ENCODE data around the gene ALPI. TPM values are rescaled to one million over a fixed set of nuclear protein-coding genes. Genes with fewer than 3 reads are reported as not detected.
A peak's percentile ranks its signal among the peaks of the same experiment; 100 is the strongest.
"Not testable (repeated sequence)": the region's sequence is repeated elsewhere in the genome, so short reads cannot be mapped to it uniquely, and the experiment has no call there.

Gene ALPI
- polyA plus RNA-seq, 2 donors = not detected

DNA sequence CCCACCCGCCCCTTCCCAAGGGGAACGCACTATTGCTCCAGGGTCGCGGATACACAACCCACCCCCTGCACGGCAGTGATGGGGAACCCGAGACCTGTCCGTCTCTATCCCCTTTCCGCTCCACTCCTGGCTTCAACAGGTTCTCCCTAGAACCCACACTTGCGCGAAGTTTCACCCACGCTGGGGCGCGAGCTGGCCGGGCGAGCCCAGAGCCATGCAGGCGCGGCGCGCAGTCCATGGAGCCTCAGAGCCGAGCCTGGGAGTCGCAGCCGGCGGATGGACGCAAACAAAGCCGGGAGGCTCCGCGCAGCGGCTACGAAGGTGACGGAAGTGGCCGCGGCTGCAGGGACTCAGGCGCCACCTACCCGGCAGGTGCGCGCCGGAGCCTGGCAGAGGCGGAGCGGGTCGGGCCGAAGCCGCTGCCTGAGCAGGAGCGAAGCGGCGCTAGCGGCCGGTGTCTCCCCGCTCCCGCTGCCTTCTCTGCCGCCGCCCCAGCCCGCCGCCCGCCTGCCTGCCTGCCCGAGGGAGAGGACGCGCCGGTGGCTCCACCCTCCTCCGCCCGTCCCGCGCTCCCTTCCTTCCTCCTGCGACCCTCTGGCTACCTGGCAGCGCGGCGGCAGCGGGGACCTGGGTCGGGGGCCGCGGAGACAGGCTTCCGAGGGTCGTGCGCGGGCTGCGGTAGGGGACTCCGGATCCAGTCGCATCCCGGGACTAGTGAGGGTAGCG lies 35.3 kb upstream of the ALPI start:
- peak overlapping the region; percentile 3 to 28 for H3K4me3 ChIP-seq (ENCODE audit: low read depth in 1 of 2, low read length in 2 of 2)

GRCh38 chr2:232421189-232421785 lies 34.7 kb upstream of the ALPI start:
- Histone ChIP-seq H3K36me3 (ENCODE audit: control insufficient read depth in 2 of 2, insufficient read depth in 2 of 2, low read length in 1 of 2) (no peaks in the 10 kb centered on the region), H3K27ac (ENCODE audit: low read depth in 2 of 2, low read length in 1 of 2) (no peak overlapping the region), H3K4me1 (ENCODE audit: control insufficient read depth in 2 of 2, insufficient read depth in 2 of 2, low read length in 1 of 2) (peaks cover 15 to 22% of the 10 kb centered on the region in 2 donors), H3K9me3 (ENCODE audit: control insufficient read depth in 2 of 2, insufficient read depth in 1 of 2, low read depth in 1 of 2, low read length in 1 of 2) (peaks cover 0 to 4% of the 10 kb centered on the region in 2 donors), H3K27me3 (ENCODE audit: control insufficient read depth in 1 of 2, insufficient read depth in 2 of 2, low read length in 2 of 2) (peaks cover 7 to 18% of the 10 kb centered on the region in 2 donors), H3K4me3 (ENCODE audit: low read depth in 1 of 2, low read length in 2 of 2) (peak overlapping the region; percentile 3 to 28)
- 24 to 25% methylated on average over 22 of the region's 22 CpGs for WGBS, 2 donors

More for the DNA sequence above, 35.3 kb upstream of the ALPI start:
- H3K27ac ChIP-seq (ENCODE audit: low read depth in 2 of 2, low read length in 1 of 2) = no peak overlapping the region
- 1 to 2% methylated on average over 57 to 79 of the region's 79 CpGs for WGBS, 2 donors
- H3K4me1 ChIP-seq (ENCODE audit: control insufficient read depth in 2 of 2, insufficient read depth in 2 of 2, low read length in 1 of 2) = peaks cover 15 to 22% of the 10 kb centered on the region in 2 donors
- peaks cover 0 to 4% of the 10 kb centered on the region in 2 donors for H3K9me3 ChIP-seq (ENCODE audit: control insufficient read depth in 2 of 2, insufficient read depth in 1 of 2, low read depth in 1 of 2, low read length in 1 of 2)
- H3K36me3 ChIP-seq (ENCODE audit: control insufficient read depth in 2 of 2, insufficient read depth in 2 of 2, low read length in 1 of 2) = no peaks in the 10 kb centered on the region
- peaks cover 7 to 18% of the 10 kb centered on the region in 2 donors for H3K27me3 ChIP-seq (ENCODE audit: control insufficient read depth in 1 of 2, insufficient read depth in 2 of 2, low read length in 2 of 2)

GRCh38 chr2:232422051-232422450 lies 33.9 kb upstream of the ALPI start:
- H3K4me3 ChIP-seq (ENCODE audit: low read depth in 1 of 2, low read length in 2 of 2) = no peak overlapping the region
- peaks cover 0 to 4% of the 10 kb centered on the region in 2 donors for H3K9me3 ChIP-seq (ENCODE audit: control insufficient read depth in 2 of 2, insufficient read depth in 1 of 2, low read depth in 1 of 2, low read length in 1 of 2)
- 90 to 93% methylated on average over 10 of the region's 10 CpGs for WGBS, 2 donors
- H3K27ac ChIP-seq (ENCODE audit: low read depth in 2 of 2, low read length in 1 of 2) = no peak overlapping the region
- H3K36me3 ChIP-seq (ENCODE audit: control insufficient read depth in 2 of 2, insufficient read depth in 2 of 2, low read length in 1 of 2) = no peaks in the 10 kb centered on the region
- peaks cover 15 to 22% of the 10 kb centered on the region in 2 donors for H3K4me1 ChIP-seq (ENCODE audit: control insufficient read depth in 2 of 2, insufficient read depth in 2 of 2, low read length in 1 of 2)
- H3K27me3 ChIP-seq (ENCODE audit: control insufficient read depth in 1 of 2, insufficient read depth in 2 of 2, low read length in 2 of 2) = peaks cover 7 to 18% of the 10 kb centered on the region in 2 donors

- peaks cover 15 to 22% of the 10 kb centered on the region in 2 donors for H3K4me1 ChIP-seq (ENCODE audit: control insufficient read depth in 2 of 2, insufficient read depth in 2 of 2, low read length in 1 of 2)
- peaks cover 9 to 18% of the 10 kb centered on the region in 2 donors for H3K27me3 ChIP-seq (ENCODE audit: control insufficient read depth in 1 of 2, insufficient read depth in 2 of 2, low read length in 2 of 2)
- 42 to 47% methylated on average over 3 of the region's 3 CpGs for WGBS, 2 donors
- H3K27ac ChIP-seq (ENCODE audit: low read depth in 2 of 2, low read length in 1 of 2); H3K36me3 ChIP-seq (ENCODE audit: control insufficient read depth in 2 of 2, insufficient read depth in 2 of 2, low read length in 1 of 2); H3K4me3 ChIP-seq (ENCODE audit: low read depth in 1 of 2, low read length in 2 of 2); H3K9me3 ChIP-seq (ENCODE audit: control insufficient read depth in 2 of 2, insufficient read depth in 1 of 2, low read depth in 1 of 2, low read length in 1 of 2): not testable (repeated sequence)
Observed at GRCh38 chr2:232422996-232423395, 33.0 kb upstream of the ALPI start.

- Histone ChIP-seq H3K4me1 (ENCODE audit: control insufficient read depth in 2 of 2, insufficient read depth in 2 of 2, low read length in 1 of 2) (peaks cover 15 to 22% of the 10 kb centered on the region in 2 donors), H3K27me3 (ENCODE audit: control insufficient read depth in 1 of 2, insufficient read depth in 2 of 2, low read length in 2 of 2) (peaks cover 9 to 18% of the 10 kb centered on the region in 2 donors)
- 39 to 41% methylated on average over 6 to 7 of the region's 7 CpGs for WGBS, 2 donors
- H3K36me3 ChIP-seq (ENCODE audit: control insufficient read depth in 2 of 2, insufficient read depth in 2 of 2, low read length in 1 of 2); H3K9me3 ChIP-seq (ENCODE audit: control insufficient read depth in 2 of 2, insufficient read depth in 1 of 2, low read depth in 1 of 2, low read length in 1 of 2); H3K4me3 ChIP-seq (ENCODE audit: low read depth in 1 of 2, low read length in 2 of 2); H3K27ac ChIP-seq (ENCODE audit: low read depth in 2 of 2, low read length in 1 of 2): not testable (repeated sequence)
Observed at GRCh38 chr2:232423407-232423806, 32.5 kb upstream of the ALPI start.

DNA sequence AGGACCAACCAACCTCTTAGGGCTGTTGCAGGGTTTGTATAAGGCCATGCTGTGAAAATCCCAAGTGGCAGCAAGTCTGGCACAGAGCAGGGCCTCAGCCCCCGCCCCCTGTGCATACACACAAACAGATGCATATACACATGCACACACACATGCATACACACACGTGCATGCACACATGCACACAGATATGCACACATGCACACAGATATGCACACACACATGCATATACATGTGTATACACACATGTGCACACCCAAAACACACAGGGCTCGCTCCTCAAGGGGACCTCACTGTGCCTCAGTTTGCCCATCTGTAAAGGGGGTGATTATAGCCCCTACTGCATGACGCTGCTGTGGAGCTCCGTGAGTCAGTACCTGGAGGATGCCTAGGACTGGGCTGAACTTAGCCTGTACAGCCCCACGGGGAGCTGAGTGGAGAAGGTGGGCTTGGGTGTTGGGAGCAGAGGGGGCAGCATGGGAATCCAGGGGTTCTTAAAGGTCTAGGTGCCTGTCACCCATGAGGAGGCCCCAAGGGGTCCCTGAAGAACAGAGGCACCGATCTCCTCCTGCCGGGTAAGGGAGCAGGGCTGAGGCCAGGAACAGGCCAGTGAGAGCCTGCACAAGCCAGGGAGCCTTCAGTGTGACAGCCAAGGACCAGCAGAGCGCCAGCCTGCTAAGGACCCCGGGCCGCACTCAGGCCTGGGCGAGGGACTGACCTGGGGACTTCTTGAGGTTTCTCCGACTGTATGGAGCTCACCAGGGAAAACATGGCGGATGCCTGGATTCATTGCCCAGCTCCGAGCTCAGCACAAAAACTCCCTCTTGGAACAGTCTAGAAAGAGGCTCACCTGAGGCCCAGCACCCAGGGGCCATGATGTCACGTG lies 24.0 kb upstream of the ALPI start:
- H3K36me3 ChIP-seq (ENCODE audit: control insufficient read depth in 2 of 2, insufficient read depth in 2 of 2, low read length in 1 of 2) = no peaks in the 10 kb centered on the region
- H3K27ac ChIP-seq (ENCODE audit: low read depth in 2 of 2, low read length in 1 of 2) = no peak overlapping the region
- H3K27me3 ChIP-seq (ENCODE audit: control insufficient read depth in 1 of 2, insufficient read depth in 2 of 2, low read length in 2 of 2) = peaks cover 0 to 2% of the 10 kb centered on the region in 2 donors
- H3K4me1 ChIP-seq (ENCODE audit: control insufficient read depth in 2 of 2, insufficient read depth in 2 of 2, low read length in 1 of 2) = no peaks in the 10 kb centered on the region
- H3K9me3 ChIP-seq (ENCODE audit: control insufficient read depth in 2 of 2, insufficient read depth in 1 of 2, low read depth in 1 of 2, low read length in 1 of 2) = no peaks in the 10 kb centered on the region
- no peak overlapping the region for H3K4me3 ChIP-seq (ENCODE audit: low read depth in 1 of 2, low read length in 2 of 2)
- 87 to 88% methylated on average over 16 of the region's 16 CpGs for WGBS, 2 donors

- no peak overlapping the region for H3K27ac ChIP-seq (ENCODE audit: low read depth in 2 of 2, low read length in 1 of 2)
- H3K27me3 ChIP-seq (ENCODE audit: control insufficient read depth in 1 of 2, insufficient read depth in 2 of 2, low read length in 2 of 2) = peaks cover 0 to 1% of the 10 kb centered on the region in 2 donors
- no peaks in the 10 kb centered on the region for H3K36me3 ChIP-seq (ENCODE audit: control insufficient read depth in 2 of 2, insufficient read depth in 2 of 2, low read length in 1 of 2)
- WGBS, 2 donors = 74 to 76% methylated on average over 16 of the region's 16 CpGs
- H3K9me3 ChIP-seq (ENCODE audit: control insufficient read depth in 2 of 2, insufficient read depth in 1 of 2, low read depth in 1 of 2, low read length in 1 of 2) = no peaks in the 10 kb centered on the region
- no peaks in the 10 kb centered on the region for H3K4me1 ChIP-seq (ENCODE audit: control insufficient read depth in 2 of 2, insufficient read depth in 2 of 2, low read length in 1 of 2)
- no peak overlapping the region for H3K4me3 ChIP-seq (ENCODE audit: low read depth in 1 of 2, low read length in 2 of 2)
Observed at GRCh38 chr2:232432598-232433184, 23.3 kb upstream of the ALPI start.

DNA sequence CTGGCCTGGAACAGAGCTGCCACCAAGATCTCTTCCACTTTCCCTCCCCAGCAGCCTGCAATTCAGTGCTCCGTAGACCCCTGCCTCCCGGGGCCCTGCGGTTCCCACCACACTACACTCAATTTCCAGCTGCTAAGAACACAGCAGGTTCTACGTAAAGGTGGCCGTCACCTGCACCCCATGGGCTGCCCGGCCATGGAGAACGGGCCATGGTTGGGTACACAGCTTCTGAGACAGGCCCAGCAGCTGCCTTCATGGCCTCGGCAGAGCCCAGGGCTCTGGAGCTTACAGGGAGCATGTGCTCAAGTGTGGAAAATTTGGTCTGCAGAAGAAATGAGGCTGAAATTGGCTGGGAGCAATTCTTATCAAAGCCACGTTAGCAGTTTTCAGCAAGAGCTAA lies 22.3 kb upstream of the ALPI start:
- not testable (repeated sequence) for H3K36me3 ChIP-seq (ENCODE audit: control insufficient read depth in 2 of 2, insufficient read depth in 2 of 2, low read length in 1 of 2); H3K27me3 ChIP-seq (ENCODE audit: control insufficient read depth in 1 of 2, insufficient read depth in 2 of 2, low read length in 2 of 2); H3K9me3 ChIP-seq (ENCODE audit: control insufficient read depth in 2 of 2, insufficient read depth in 1 of 2, low read depth in 1 of 2, low read length in 1 of 2); H3K27ac ChIP-seq (ENCODE audit: low read depth in 2 of 2, low read length in 1 of 2); H3K4me3 ChIP-seq (ENCODE audit: low read depth in 1 of 2, low read length in 2 of 2); H3K4me1 ChIP-seq (ENCODE audit: control insufficient read depth in 2 of 2, insufficient read depth in 2 of 2, low read length in 1 of 2)
- WGBS, 2 donors = 88 to 89% methylated on average over 8 to 9 of the region's 9 CpGs

DNA sequence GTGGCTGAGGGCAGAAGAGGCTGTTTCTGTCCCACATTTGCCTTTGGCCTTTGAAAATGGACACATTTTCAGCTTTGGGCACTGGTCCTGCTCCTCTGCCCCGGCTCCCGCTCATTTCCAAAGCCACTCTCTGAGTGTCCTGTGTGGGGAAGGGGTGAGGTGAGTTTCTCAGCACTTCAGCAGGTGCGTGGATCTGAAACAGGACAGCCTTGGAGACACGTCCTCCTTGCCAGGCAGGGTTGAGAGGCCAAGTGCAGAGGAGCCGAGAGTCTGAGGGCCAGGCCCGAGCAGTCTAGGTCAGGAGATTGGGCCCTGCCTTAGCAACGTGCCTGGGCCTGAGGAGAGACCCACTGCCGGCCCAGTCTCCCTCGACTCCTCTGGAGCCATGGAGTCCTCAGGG lies 21.9 kb upstream of the ALPI start:
- Histone ChIP-seq H3K4me1 (ENCODE audit: control insufficient read depth in 2 of 2, insufficient read depth in 2 of 2, low read length in 1 of 2) (no peaks in the 10 kb centered on the region), H3K9me3 (ENCODE audit: control insufficient read depth in 2 of 2, insufficient read depth in 1 of 2, low read depth in 1 of 2, low read length in 1 of 2) (no peaks in the 10 kb centered on the region), H3K27ac (ENCODE audit: low read depth in 2 of 2, low read length in 1 of 2) (no peak overlapping the region), H3K36me3 (ENCODE audit: control insufficient read depth in 2 of 2, insufficient read depth in 2 of 2, low read length in 1 of 2) (no peaks in the 10 kb centered on the region), H3K27me3 (ENCODE audit: control insufficient read depth in 1 of 2, insufficient read depth in 2 of 2, low read length in 2 of 2) (no peaks in the 10 kb centered on the region), H3K4me3 (ENCODE audit: low read depth in 1 of 2, low read length in 2 of 2) (no peak overlapping the region)
- 78 to 82% methylated on average over 9 of the region's 9 CpGs for WGBS, 2 donors
